ENCODE data around the gene ABCC2. TPM values are rescaled to one million over a fixed set of nuclear protein-coding genes. Genes with fewer than 3 reads are reported as not detected.

ABCC2 gene
- total and polyA plus RNA-seq, 9 of the 15 experiments (the other 6 are each of a cell fraction or from before 2014, with no cell fraction given) = 0.03 to 0.18 (median 0.10) TPM; not detected in 1

DNA sequence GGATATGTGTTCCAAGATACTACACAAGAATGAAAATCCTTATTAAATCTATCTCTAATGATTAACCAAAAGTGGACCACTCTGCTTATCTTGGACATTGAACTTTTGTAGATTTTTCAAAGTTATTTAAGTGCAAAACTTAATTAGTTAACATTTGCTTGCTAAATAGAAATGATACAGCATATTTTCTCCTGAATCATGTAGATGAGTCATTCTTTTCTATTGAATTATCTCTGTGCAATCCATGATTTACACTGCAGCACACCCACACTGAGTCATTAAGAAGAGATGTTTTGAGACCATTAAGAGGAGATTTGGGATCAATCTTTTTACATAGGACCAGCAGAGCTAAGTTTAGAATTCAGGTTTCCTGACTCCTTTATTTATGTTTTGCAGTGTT is 6.6 kb upstream of the ABCC2 start (continued):
- TF ChIP-seq, protein P1, sequence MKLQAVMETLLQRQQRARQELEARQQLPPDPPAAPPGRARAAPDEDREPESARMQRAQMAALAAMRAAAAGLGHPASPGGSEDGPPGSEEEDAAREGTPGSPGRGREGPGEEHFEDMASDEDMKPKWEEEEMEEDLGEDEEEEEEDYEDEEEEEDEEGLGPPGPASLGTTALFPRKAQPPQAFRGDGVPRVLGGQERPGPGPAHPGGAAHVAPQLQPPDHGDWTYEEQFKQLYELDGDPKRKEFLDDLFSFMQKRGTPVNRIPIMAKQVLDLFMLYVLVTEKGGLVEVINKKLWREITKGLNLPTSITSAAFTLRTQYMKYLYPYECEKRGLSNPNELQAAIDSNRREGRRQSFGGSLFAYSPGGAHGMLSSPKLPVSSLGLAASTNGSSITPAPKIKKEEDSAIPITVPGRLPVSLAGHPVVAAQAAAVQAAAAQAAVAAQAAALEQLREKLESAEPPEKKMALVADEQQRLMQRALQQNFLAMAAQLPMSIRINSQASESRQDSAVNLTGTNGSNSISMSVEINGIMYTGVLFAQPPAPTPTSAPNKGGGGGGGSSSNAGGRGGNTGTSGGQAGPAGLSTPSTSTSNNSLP (IDR thresholded peaks at IDR 0.05; ENCODE audit: borderline replicate concordance, low read depth, low read length) = peak; percentile 82; the same call in 1 of the 2 replicates
- TF ChIP-seq CREB1 (IDR thresholded peaks at IDR 0.05) (no peak), CREB1 (CRISPR knock-in tag; IDR thresholded peaks at IDR 0.05) (no peak), ZKSCAN1 (IDR thresholded peaks at IDR 0.05; ENCODE audit: low read depth, low read length) (no peak), HMG20B (CRISPR knock-in tag; IDR thresholded peaks at IDR 0.05) (no peak), CAMTA2 (CRISPR knock-in tag; conservative IDR thresholded peaks at IDR 0.05) (no peak), RUNX1 (IDR thresholded peaks at IDR 0.05; ENCODE audit: low read depth) (no peak), HOXB6 (CRISPR knock-in tag; IDR thresholded peaks at IDR 0.05; ENCODE audit: borderline replicate concordance) (no peak), GABPB2 (CRISPR knock-in tag; conservative IDR thresholded peaks at IDR 0.05) (no peak), ZBED1 (IDR thresholded peaks at IDR 0.05) (no peak), PTRF (tag; IDR thresholded peaks at IDR 0.05) (no peak), ZNF384 (IDR thresholded peaks at IDR 0.05; ENCODE audit: low read depth, low read length) (no peak), MCM3 (IDR thresholded peaks at IDR 0.05) (no peak), MAFG (tag; conservative IDR thresholded peaks at IDR 0.05) (peak; percentile 93), ZNF239 (CRISPR knock-in tag; IDR thresholded peaks at IDR 0.05) (no peak), ZNF124 (CRISPR knock-in tag; IDR thresholded peaks at IDR 0.05) (no peak), ZNF146 (CRISPR knock-in tag; IDR thresholded peaks at IDR 0.05; ENCODE audit: unreplicated experiment) (no peak)
- TF ChIP-seq, protein P2, sequence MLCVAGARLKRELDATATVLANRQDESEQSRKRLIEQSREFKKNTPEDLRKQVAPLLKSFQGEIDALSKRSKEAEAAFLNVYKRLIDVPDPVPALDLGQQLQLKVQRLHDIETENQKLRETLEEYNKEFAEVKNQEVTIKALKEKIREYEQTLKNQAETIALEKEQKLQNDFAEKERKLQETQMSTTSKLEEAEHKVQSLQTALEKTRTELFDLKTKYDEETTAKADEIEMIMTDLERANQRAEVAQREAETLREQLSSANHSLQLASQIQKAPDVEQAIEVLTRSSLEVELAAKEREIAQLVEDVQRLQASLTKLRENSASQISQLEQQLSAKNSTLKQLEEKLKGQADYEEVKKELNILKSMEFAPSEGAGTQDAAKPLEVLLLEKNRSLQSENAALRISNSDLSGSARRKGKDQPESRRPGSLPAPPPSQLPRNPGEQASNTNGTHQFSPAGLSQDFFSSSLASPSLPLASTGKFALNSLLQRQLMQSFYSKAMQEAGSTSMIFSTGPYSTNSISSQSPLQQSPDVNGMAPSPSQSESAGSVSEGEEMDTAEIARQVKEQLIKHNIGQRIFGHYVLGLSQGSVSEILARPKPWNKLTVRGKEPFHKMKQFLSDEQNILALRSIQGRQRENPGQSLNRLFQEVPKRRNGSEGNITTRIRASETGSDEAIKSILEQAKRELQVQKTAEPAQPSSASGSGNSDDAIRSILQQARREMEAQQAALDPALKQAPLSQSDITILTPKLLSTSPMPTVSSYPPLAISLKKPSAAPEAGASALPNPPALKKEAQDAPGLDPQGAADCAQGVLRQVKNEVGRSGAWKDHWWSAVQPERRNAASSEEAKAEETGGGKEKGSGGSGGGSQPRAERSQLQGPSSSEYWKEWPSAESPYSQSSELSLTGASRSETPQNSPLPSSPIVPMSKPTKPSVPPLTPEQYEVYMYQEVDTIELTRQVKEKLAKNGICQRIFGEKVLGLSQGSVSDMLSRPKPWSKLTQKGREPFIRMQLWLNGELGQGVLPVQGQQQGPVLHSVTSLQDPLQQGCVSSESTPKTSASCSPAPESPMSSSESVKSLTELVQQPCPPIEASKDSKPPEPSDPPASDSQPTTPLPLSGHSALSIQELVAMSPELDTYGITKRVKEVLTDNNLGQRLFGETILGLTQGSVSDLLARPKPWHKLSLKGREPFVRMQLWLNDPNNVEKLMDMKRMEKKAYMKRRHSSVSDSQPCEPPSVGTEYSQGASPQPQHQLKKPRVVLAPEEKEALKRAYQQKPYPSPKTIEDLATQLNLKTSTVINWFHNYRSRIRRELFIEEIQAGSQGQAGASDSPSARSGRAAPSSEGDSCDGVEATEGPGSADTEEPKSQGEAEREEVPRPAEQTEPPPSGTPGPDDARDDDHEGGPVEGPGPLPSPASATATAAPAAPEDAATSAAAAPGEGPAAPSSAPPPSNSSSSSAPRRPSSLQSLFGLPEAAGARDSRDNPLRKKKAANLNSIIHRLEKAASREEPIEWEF (CRISPR knock-in tag; IDR thresholded peaks at IDR 0.05) = no peak
- TF ChIP-seq, protein P3, sequence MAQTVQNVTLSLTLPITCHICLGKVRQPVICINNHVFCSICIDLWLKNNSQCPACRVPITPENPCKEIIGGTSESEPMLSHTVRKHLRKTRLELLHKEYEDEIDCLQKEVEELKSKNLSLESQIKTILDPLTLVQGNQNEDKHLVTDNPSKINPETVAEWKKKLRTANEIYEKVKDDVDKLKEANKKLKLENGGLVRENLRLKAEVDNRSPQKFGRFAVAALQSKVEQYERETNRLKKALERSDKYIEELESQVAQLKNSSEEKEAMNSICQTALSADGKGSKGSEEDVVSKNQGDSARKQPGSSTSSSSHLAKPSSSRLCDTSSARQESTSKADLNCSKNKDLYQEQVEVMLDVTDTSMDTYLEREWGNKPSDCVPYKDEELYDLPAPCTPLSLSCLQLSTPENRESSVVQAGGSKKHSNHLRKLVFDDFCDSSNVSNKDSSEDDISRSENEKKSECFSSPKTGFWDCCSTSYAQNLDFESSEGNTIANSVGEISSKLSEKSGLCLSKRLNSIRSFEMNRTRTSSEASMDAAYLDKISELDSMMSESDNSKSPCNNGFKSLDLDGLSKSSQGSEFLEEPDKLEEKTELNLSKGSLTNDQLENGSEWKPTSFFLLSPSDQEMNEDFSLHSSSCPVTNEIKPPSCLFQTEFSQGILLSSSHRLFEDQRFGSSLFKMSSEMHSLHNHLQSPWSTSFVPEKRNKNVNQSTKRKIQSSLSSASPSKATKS (CRISPR knock-in tag; IDR thresholded peaks at IDR 0.05) = no peak
- TF ChIP-seq, protein P4, sequence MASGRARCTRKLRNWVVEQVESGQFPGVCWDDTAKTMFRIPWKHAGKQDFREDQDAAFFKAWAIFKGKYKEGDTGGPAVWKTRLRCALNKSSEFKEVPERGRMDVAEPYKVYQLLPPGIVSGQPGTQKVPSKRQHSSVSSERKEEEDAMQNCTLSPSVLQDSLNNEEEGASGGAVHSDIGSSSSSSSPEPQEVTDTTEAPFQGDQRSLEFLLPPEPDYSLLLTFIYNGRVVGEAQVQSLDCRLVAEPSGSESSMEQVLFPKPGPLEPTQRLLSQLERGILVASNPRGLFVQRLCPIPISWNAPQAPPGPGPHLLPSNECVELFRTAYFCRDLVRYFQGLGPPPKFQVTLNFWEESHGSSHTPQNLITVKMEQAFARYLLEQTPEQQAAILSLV (tag; IDR thresholded peaks at IDR 0.05) = no peak
- TF ChIP-seq, protein P5, sequence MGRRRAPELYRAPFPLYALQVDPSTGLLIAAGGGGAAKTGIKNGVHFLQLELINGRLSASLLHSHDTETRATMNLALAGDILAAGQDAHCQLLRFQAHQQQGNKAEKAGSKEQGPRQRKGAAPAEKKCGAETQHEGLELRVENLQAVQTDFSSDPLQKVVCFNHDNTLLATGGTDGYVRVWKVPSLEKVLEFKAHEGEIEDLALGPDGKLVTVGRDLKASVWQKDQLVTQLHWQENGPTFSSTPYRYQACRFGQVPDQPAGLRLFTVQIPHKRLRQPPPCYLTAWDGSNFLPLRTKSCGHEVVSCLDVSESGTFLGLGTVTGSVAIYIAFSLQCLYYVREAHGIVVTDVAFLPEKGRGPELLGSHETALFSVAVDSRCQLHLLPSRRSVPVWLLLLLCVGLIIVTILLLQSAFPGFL (CRISPR knock-in tag; IDR thresholded peaks at IDR 0.05) = no peak
